GM12878 (cell line): Measurements from ENCODE around the gene UBP1. TPM values are rescaled to one million over a fixed set of nuclear protein-coding genes. Genes with fewer than 3 reads are reported as not detected.

Source experiments
- ATAC-seq: fragments of 200-7000 bp; cut with Tn5 transposase; 3 replicates; pipeline ENCODE4 v1.9.1; 2020; ENCODE audit warnings: mild to moderate bottlenecking, moderate library complexity
- BruUV-seq: library from RNA; stranded (reverse); fragments of 400-500 nt; replicated peaks from 2 replicates; lab custom pipeline; 2021; lab: Mats Ljungman, UMichigan
- CTCF ChIA-PET: fragments of 300-600 bp; sonication (Branson Sonifier 250); formaldehyde crosslinking; extraction: SDS; loops from one replicate; lab custom pipeline; 2021; ENCODE audit warnings: inconsistent platforms; lab: Yijun Ruan, JAX
- POLR2A ChIA-PET: fragments of 350-600 bp; formaldehyde crosslinking; extraction: SDS; loops from one replicate; lab custom pipeline; 2021; ENCODE audit warnings: inconsistent platforms; lab: Charles Lee
- RAD21 ChIA-PET: fragments of 300-600 bp; sonication (Branson Sonifier 250); formaldehyde crosslinking; loops from one replicate; lab custom pipeline; 2023; ENCODE audit warnings: antibody characterized with exemption; ENCODE audit not compliant: unreplicated experiment; lab: Charles Lee
- SMC1A ChIA-PET: fragments of 300-600 bp; sonication (Branson Sonifier 250); formaldehyde crosslinking; loops from one replicate; lab custom pipeline; 2023; ENCODE audit not compliant: unreplicated experiment, uncharacterized antibody; lab: Charles Lee
- DNase-seq: peaks from one replicate; pipeline ENCODE4 v3.0.0-alpha.2; 2011; ENCODE audit warnings: low read depth, low spot score
- FAIRE-seq: peaks from 3 replicates; lab custom pipeline; 2011; peaks lifted over from hg19 to GRCh38; lab: Jason Lieb, UNC
- H2AFZ ChIP-seq: 2 replicates; pipeline ENCODE4 v1.6.0; 2011; ENCODE audit warnings: low read depth, low read length, control low read depth; ENCODE audit not compliant: control insufficient read depth
- H3K27ac ChIP-seq: 2 replicates; pipeline ENCODE4 v1.5.1; 2011; ENCODE audit warnings: control low read depth; ENCODE audit not compliant: control insufficient read depth, insufficient read depth
- H3K27me3 ChIP-seq, 2 experiments: replicated peaks in 1 of 2; 2 replicates each; pipeline versions ENCODE4 v1.6.0 to v1.6.1; 2011; ENCODE audit warnings: low read length in 1 of 2; ENCODE audit not compliant: control insufficient read depth in 2 of 2, insufficient read depth in 2 of 2
- H3K36me3 ChIP-seq, 2 experiments: 2 replicates each; pipeline ENCODE4 v1.5.1; 2011; ENCODE audit warnings: low read length in 1 of 2; ENCODE audit not compliant: control insufficient read depth in 2 of 2, insufficient read depth in 2 of 2
- H3K4me1 ChIP-seq: 2 replicates; pipeline ENCODE4 v1.6.1; 2011; ENCODE audit warnings: mild to moderate bottlenecking, low read length, moderate library complexity, mixed read lengths; ENCODE audit not compliant: control insufficient read depth, insufficient read depth
- H3K4me2 ChIP-seq: 2 replicates; pipeline ENCODE4 v1.6.0; 2011; ENCODE audit warnings: control low read depth; ENCODE audit not compliant: control insufficient read depth, insufficient read depth
- H3K4me3 ChIP-seq: fragments of 200-600 bp; sonication (generic); 2 replicates; pipeline ENCODE4 v1.5.1; 2016
- H3K79me2 ChIP-seq: 2 replicates; pipeline ENCODE4 v1.6.0; 2011; ENCODE audit warnings: low read length; ENCODE audit not compliant: control insufficient read depth, insufficient read depth
- H3K9ac ChIP-seq: 2 replicates; pipeline ENCODE4 v1.8.0; 2011; ENCODE audit warnings: low read length, control low read depth, mixed read lengths; ENCODE audit not compliant: control insufficient read depth, insufficient read depth
- H3K9me3 ChIP-seq: replicated peaks from 3 replicates; pipeline ENCODE4 v1.5.1; 2011; ENCODE audit warnings: mild to moderate bottlenecking, low read length; ENCODE audit not compliant: control insufficient read depth, insufficient read depth
- H4K20me1 ChIP-seq: 2 replicates; pipeline ENCODE4 v1.6.0; 2011; ENCODE audit not compliant: control insufficient read depth, insufficient read depth
- STAT1 ChIP-seq: fragments of 450-650 bp; conservative IDR thresholded peaks from 2 replicates; pipeline ENCODE4 v1.6.1; 2014; ENCODE audit warnings: antibody characterized with exemption, mild to moderate bottlenecking
- ZSCAN29 ChIP-seq: fragments of 450-650 bp; IDR thresholded peaks from 2 replicates; pipeline ENCODE4 v1.6.1; 2017; ENCODE audit warnings: mild to moderate bottlenecking, moderate library complexity
- WGBS: methylation state at CpG from one replicate; pipeline ENCODE4 v1.1.6; 2016; ENCODE audit warnings: low lambda C conversion rate; ENCODE audit not compliant: insufficient replicate concordance, insufficient coverage; ENCODE audit errors: missing lambda C conversion rate; 5-methylcytosine and 5-hydroxymethylcytosine counted together
- in situ Hi-C: fragments of 300-500 bp; cut with MboI; formaldehyde crosslinking; loops from 9 replicates; pipeline ENCODE4 v1.14.3; 2018; ENCODE audit warnings: mixed read lengths
- intact Hi-C: fragments of 100-400 bp; cut with micrococcal nuclease; formaldehyde crosslinking; loops from one replicate; pipeline ENCODE4 v1.14.2; 2022; ENCODE audit not compliant: unreplicated experiment
- polyA plus RNA-seq, 11 experiments: library from polyadenylated mRNA; depleted of rRNA in 4 of 11; unstranded in 6 of 11; stranded (reverse) in 5 of 11; fragments of >200 nt; fragmentation: Nextera tagmentation in 4 of 11; fragmentation: Illumina TruSeq in 1 of 11; extraction: Ambion mirVana in 4 of 11; extraction: Trizol in 1 of 11; gene quantifications; 1 replicate in 1 of 11; 2 replicates in 10 of 11; pipeline versions ENCODE4 v1.2.1 to v1.2.3, GENCODE V29; 2011 to 2016; ENCODE audit warnings: inconsistent platforms in 2 of 11, missing spikeins in 2 of 11, low read depth in 1 of 11
- total RNA-seq, 4 experiments: library from RNA; depleted of rRNA in 3 of 4; stranded (reverse); fragments of >200 nt in 3 of 4; fragmentation: Illumina TruSeq in 1 of 4; extraction: Trizol in 1 of 4; gene quantifications; 2 replicates each; pipeline versions ENCODE4 v1.2.1 to v1.2.3, GENCODE V29; 2013 to 2021
- TF ChIP-seq, protein P1 (sequence below): fragments of 150-350 bp; IDR thresholded peaks from 2 replicates; pipeline ENCODE4 v1.6.1; 2014; ENCODE audit warnings: mild to moderate bottlenecking, low read depth, low read length

UBP1 gene
- total and polyA plus RNA-seq, 10 of the 15 experiments (the other 5 are each of a cell fraction or from before 2014, with no cell fraction given), result 9.3 to 93.6 (median 52.4) TPM

DNA sequence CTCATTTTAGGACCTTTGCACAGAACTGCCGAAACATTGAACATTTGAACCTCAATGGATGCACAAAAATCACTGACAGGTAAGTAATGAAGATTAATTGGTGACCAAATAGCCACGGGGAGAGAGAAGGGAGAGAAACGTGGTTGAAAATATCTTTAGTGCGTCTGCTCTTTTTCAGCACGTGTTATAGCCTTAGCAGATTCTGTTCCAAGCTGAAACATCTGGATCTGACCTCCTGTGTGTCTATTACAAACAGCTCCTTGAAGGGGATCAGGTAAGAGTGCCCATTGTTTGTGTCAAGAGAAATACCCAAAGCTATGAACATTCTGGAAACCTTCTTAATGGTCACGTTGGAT is 67.1 kb downstream of the UBP1 start:
- Histone ChIP-seq H3K4me3 (no peak overlapping the region), H3K27me3 (no peaks in the 10 kb centered on the region), H3K9me3 (no peaks in the 10 kb centered on the region; the same call in 2 of the 3 replicates), H3K27ac (no peak overlapping the region), H2AFZ (no peak overlapping the region), H3K9ac (no peak overlapping the region), H4K20me1 (no peaks in the 10 kb centered on the region), H3K4me1 (no peaks in the 10 kb centered on the region), H3K4me2 (no peak overlapping the region), H3K36me3 (no peaks in the 10 kb centered on the region), H3K79me2 (no peaks in the 10 kb centered on the region)
- intact Hi-C loops, result loop anchor here (1.0 kb wide), 1 partner anchor 242 kb away; no protein-coding TSS in a partner anchor
- FAIRE-seq (no peak), DNase-seq (no peak), ATAC-seq (no peak)
- 32% methylated on average over 6 of the region's 6 CpGs for WGBS
- ChIA-PET CTCF (interaction anchor here (0.7 to 6.1 kb wide), 51 partner anchors 9 to 638 kb away, joined by 3 to 319 read pairs (median 4); partner anchors contain the start of gene CCR4), POLR2A (interaction anchor here (0.5 to 1.0 kb wide), 3 partner anchors 237 to 248 kb away, joined by 3 to 11 read pairs (median 3); no protein-coding TSS in a partner anchor), SMC1A (interaction anchor here (0.8 to 4.4 kb wide), 28 partner anchors 8 to 425 kb away, joined by 3 to 135 read pairs (median 4); no protein-coding TSS in a partner anchor), RAD21 (interaction anchor here (0.8 to 3.7 kb wide), 16 partner anchors 9 to 431 kb away, joined by 3 to 160 read pairs (median 6); partner anchors contain the start of gene CRTAP)
- in situ Hi-C loops, result loop anchor here (5.0 to 10.0 kb wide), 2 partner anchors 241 to 418 kb away; partner anchors contain the start of gene CCR4
- TF ChIP-seq ZSCAN29 (no peak), STAT1 (no peak)
- TF ChIP-seq, protein P1, sequence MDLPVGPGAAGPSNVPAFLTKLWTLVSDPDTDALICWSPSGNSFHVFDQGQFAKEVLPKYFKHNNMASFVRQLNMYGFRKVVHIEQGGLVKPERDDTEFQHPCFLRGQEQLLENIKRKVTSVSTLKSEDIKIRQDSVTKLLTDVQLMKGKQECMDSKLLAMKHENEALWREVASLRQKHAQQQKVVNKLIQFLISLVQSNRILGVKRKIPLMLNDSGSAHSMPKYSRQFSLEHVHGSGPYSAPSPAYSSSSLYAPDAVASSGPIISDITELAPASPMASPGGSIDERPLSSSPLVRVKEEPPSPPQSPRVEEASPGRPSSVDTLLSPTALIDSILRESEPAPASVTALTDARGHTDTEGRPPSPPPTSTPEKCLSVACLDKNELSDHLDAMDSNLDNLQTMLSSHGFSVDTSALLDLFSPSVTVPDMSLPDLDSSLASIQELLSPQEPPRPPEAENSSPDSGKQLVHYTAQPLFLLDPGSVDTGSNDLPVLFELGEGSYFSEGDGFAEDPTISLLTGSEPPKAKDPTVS, result no peak
- BruUV-seq, result no TSS peak
